GM13976 (cell line): ENCODE results near the gene ENKD1.
A peak's percentile ranks its signal among the peaks of the same experiment; 100 is the strongest.

ENCODE experiments used
- DNase-seq: peaks from one replicate; pipeline ENCODE4 v3.0.0; 2012; ENCODE audit warnings: low spot score
- CTCF ChIP-seq: IDR thresholded peaks from 2 replicates; pipeline ENCODE4 v1.5.1; 2012; ENCODE audit warnings: borderline replicate concordance, mild to moderate bottlenecking; ENCODE audit not compliant: insufficient read depth; ENCODE audit errors: extremely low read depth, missing control alignments, control extremely low read depth
- in situ Hi-C: fragments of 300-500 bp; cut with MboI; formaldehyde crosslinking; loops from one replicate; pipeline ENCODE4 v1.12.0; 2022; ENCODE audit warnings: low sequenced_read_pairs, mixed read lengths, inconsistent platforms; ENCODE audit not compliant: unreplicated experiment

The ENKD1 gene

GRCh38 chr16:67669499-67670101 lies 3.0 kb upstream of the ENKD1 start:
- TF ChIP-seq CTCF, result no peak
- no peak for DNase-seq
- in situ Hi-C loops, result loop anchor here (10.0 kb wide), 1 partner anchor 255 kb away; no protein-coding TSS in a partner anchor

GRCh38 chr16:67668495-67669157 lies 2.1 kb upstream of the ENKD1 start:
- DNase-seq, result no peak
- peak; percentile 16 for TF ChIP-seq CTCF
- in situ Hi-C loops, result no loop called here

DNA sequence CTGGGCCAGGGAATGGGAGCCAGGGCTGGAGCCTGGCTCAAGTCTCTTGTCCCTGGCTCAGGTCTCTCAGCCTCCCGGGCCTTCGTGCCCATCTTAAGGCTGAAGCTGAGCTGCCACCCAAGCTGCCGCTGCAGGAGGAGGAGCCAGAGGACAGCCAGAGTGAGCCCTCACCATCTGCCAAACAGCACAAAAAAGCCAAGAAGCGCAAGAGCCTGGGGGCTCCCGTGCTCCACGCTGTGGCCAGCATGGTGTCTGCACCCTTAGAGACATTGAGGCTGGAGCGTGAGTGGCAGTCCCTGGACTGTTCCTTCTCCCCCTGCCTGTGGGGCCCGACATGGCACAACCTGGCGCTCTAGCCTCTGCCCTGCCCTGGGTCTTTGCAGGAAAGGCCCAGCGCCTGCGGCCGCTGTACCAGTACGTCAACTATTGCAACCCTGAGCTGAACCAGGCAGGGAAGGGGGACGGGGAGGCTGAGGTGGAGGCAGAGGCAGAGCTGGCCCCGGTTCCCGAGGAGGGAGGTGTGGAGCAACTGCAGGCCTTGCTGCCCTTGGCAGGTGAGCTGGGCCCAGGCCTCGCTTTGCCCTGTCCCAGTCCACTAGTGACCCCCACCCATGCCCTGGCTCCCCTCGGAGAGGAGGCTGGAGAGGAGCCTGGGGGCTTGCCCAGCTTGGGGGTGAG lies 1.4 kb upstream of the ENKD1 start:
- TF ChIP-seq CTCF, result peak; percentile 88
- in situ Hi-C loops, result no loop called here
- DNase-seq, result peak; percentile 94

- in situ Hi-C loops, result no loop called here
- DNase-seq, result no peak
- TF ChIP-seq CTCF, result no peak
Observed at GRCh38 chr16:67667453-67667816, 885 bp upstream of the ENKD1 start.

- no peak for DNase-seq
- TF ChIP-seq CTCF, result no peak
- in situ Hi-C loops, result no loop called here
Observed at GRCh38 chr16:67666032-67666551, 458 bp downstream of the ENKD1 start.

GRCh38 chr16:67665598-67665997 lies 952 bp downstream of the ENKD1 start:
- no peak for TF ChIP-seq CTCF
- in situ Hi-C loops, result no loop called here
- no peak for DNase-seq
